ENCODE measurements around the gene TNRC6C. TPM values are rescaled to one million over a fixed set of nuclear protein-coding genes. Genes with fewer than 3 reads are reported as not detected.

TNRC6C gene
- total RNA-seq, 4 donors from 2014 or later = 9.7 to 70.1 (median 23.2) TPM

- Histone ChIP-seq H3K36me3 (peaks cover 0 to 17% (median 0%) of the 10 kb centered on the region in 3 donors), H3K27ac (no peak overlapping the region), H3K27me3 (no peaks in the 10 kb centered on the region), H3K4me3 (no peak overlapping the region), H3K9me3 (no peaks in the 10 kb centered on the region), H3K4me1 (peaks cover 0 to under 1% (median 0%) of the 10 kb centered on the region in 4 donors)
- no peak for DNase-seq
- no peak for TF ChIP-seq POLR2A (IDR thresholded peaks at IDR 0.05)
- TF ChIP-seq CTCF (IDR thresholded peaks at IDR 0.05) = no peak
Measured at GRCh38 chr17:78045316-78045715, 86.8 kb downstream of the TNRC6C start.

GRCh38 chr17:78046923-78047322 lies 88.4 kb downstream of the TNRC6C start:
- Histone ChIP-seq H3K36me3 (peaks cover 0 to 25% (median 0%) of the 10 kb centered on the region in 3 donors), H3K4me1 (no peaks in the 10 kb centered on the region), H3K27me3 (no peaks in the 10 kb centered on the region), H3K27ac (no peak overlapping the region), H3K4me3 (no peak overlapping the region), H3K9me3 (no peaks in the 10 kb centered on the region)
- DNase-seq = no peak
- TF ChIP-seq CTCF (IDR thresholded peaks at IDR 0.05) = no peak
- TF ChIP-seq POLR2A (IDR thresholded peaks at IDR 0.05) = no peak

- no peak overlapping the region for H3K27ac ChIP-seq
- no peak overlapping the region for H3K4me3 ChIP-seq
Measured at GRCh38 chr17:78048346-78049292, 90.1 kb downstream of the TNRC6C start.

GRCh38 chr17:78049609-78050008 lies 91.1 kb downstream of the TNRC6C start:
- peaks cover 0 to 30% (median 0%) of the 10 kb centered on the region in 3 donors for H3K36me3 ChIP-seq
- DNase-seq = no peak
- no peak overlapping the region for H3K4me3 ChIP-seq
- H3K27ac ChIP-seq = no peak overlapping the region
- no peaks in the 10 kb centered on the region for H3K4me1 ChIP-seq
- TF ChIP-seq POLR2A (IDR thresholded peaks at IDR 0.05) (no peak), CTCF (IDR thresholded peaks at IDR 0.05) (no peak)
- H3K9me3 ChIP-seq = no peaks in the 10 kb centered on the region
- no peaks in the 10 kb centered on the region for H3K27me3 ChIP-seq

More at GRCh38 chr17:78048346-78049292, 90.1 kb downstream of the TNRC6C start:
- no peak for DNase-seq
- Histone ChIP-seq H3K27me3 (no peaks in the 10 kb centered on the region), H3K9me3 (no peaks in the 10 kb centered on the region), H3K4me1 (no peaks in the 10 kb centered on the region), H3K36me3 (peaks cover 0 to 25% (median 0%) of the 10 kb centered on the region in 3 donors)
- TF ChIP-seq POLR2A (IDR thresholded peaks at IDR 0.05) = no peak
- TF ChIP-seq CTCF (IDR thresholded peaks at IDR 0.05) = no peak

- Histone ChIP-seq H3K27ac (no peak overlapping the region), H3K27me3 (no peaks in the 10 kb centered on the region), H3K9me3 (no peaks in the 10 kb centered on the region), H3K4me1 (no peaks in the 10 kb centered on the region), H3K36me3 (peaks cover 0 to 33% (median 0%) of the 10 kb centered on the region in 3 donors), H3K4me3 (no peak overlapping the region)
- DNase-seq = no peak
- TF ChIP-seq CTCF (IDR thresholded peaks at IDR 0.05) (no peak), POLR2A (IDR thresholded peaks at IDR 0.05) (no peak)
Measured at GRCh38 chr17:78051186-78051972, 92.9 kb downstream of the TNRC6C start.
